HepG2 (cell line): Measurements from ENCODE around the gene RPS2. TPM values are rescaled to one million over a fixed set of nuclear protein-coding genes. Genes with fewer than 3 reads are reported as not detected.

Source experiments
- NONO ChIP-seq, 2 experiments: fragments of 450-650 bp in 1 of 2; sonication (generic) in 1 of 2; formaldehyde crosslinking in 1 of 2; IDR thresholded peaks in 1 of 2; conservative IDR thresholded peaks in 1 of 2; 2 replicates each; pipeline versions ENCODE4 v1.6.1 to v1.8.0; 2017 to 2022; ENCODE audit warnings: mild to moderate bottlenecking in 1 of 2, missing genetic modification reagents in 1 of 2, moderate library complexity in 1 of 2
- POLR2G ChIP-seq: fragments of 200-400 bp; formaldehyde crosslinking; IDR thresholded peaks from 2 replicates; pipeline ENCODE4 v1.6.1; 2018; ENCODE audit warnings: mild to moderate bottlenecking, low read depth, low read length, moderate library complexity
- polyA plus RNA-seq, 8 experiments: library from polyadenylated mRNA; depleted of rRNA in 3 of 8; stranded (reverse) in 7 of 8; unstranded in 1 of 8; fragments of >200 nt; fragmentation: Illumina TruSeq in 4 of 8; extraction: Trizol in 4 of 8; gene quantifications; 2 replicates each; pipeline versions ENCODE4 v1.2.1 to v1.2.3, GENCODE V29; 2011 to 2016; ENCODE audit warnings: low read depth in 4 of 8, missing spikeins in 1 of 8, mixed read lengths in 1 of 8; ENCODE audit not compliant: insufficient read depth in 1 of 8
- total RNA-seq, 5 experiments: library from RNA; depleted of rRNA; stranded (reverse); fragments of >200 nt; fragmentation: Illumina TruSeq; extraction: Trizol; gene quantifications; 2 replicates each; pipeline ENCODE4 v1.2.3, GENCODE V29; 2016; ENCODE audit warnings: low read depth in 1 of 5
- TF ChIP-seq, protein P1 (sequence below): sonication (generic); formaldehyde crosslinking; IDR thresholded peaks from 2 replicates; pipeline ENCODE4 v1.5.1; 2020; ENCODE audit warnings: mild to moderate bottlenecking, missing genetic modification reagents, borderline replicate concordance
- TF ChIP-seq, protein P2 (sequence below): sonication (generic); formaldehyde crosslinking; IDR thresholded peaks from 2 replicates; pipeline ENCODE4 v1.9.0; 2022; ENCODE audit warnings: missing genetic modification reagents, mild to moderate bottlenecking, borderline replicate concordance
- TF ChIP-seq, protein P3 (sequence below): sonication (generic); formaldehyde crosslinking; IDR thresholded peaks from 2 replicates; pipeline ENCODE4 v1.4.0; 2020; ENCODE audit warnings: missing genetic modification reagents
- TF ChIP-seq, protein P4 (sequence below): sonication (generic); formaldehyde crosslinking; IDR thresholded peaks from 2 replicates; pipeline ENCODE4 v1.4.0; 2020; ENCODE audit warnings: missing genetic modification reagents, borderline replicate concordance
- TF ChIP-seq, protein P5 (sequence below): sonication (generic); formaldehyde crosslinking; IDR thresholded peaks from 2 replicates; pipeline ENCODE4 v1.9.0; 2021; ENCODE audit warnings: missing genetic modification reagents, borderline replicate concordance
- TF ChIP-seq, protein P6 (sequence below): sonication (generic); formaldehyde crosslinking; IDR thresholded peaks from 2 replicates; pipeline ENCODE4 v1.4.0; 2020; ENCODE audit warnings: missing genetic modification reagents

Gene RPS2
- total and polyA plus RNA-seq, 2 of the 13 experiments (the other 11 are each of a cell fraction or from before 2014, with no cell fraction given) = 1,908 to 4,514 TPM

DNA sequence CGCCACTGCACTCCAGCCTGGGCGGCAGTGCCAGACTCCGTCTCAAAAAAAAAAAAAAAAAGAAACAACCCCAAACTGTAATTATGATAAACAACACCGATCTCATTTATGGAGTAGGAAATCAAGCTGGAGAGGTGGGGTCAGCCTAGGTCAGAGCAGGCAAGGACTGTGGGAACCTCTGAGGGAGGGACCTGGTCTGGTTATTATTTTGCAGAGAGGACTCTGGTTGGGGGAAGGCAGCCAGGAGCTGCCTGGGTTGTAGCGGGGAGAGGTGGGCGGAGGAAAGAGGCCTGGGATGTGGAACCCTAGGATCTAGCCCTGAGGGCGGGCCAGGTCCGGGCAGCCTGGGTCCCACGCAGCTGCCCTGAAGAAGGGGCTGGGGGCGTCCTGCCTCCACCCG lies 35.5 kb downstream of the RPS2 start (continued):
- TF ChIP-seq, protein P1, sequence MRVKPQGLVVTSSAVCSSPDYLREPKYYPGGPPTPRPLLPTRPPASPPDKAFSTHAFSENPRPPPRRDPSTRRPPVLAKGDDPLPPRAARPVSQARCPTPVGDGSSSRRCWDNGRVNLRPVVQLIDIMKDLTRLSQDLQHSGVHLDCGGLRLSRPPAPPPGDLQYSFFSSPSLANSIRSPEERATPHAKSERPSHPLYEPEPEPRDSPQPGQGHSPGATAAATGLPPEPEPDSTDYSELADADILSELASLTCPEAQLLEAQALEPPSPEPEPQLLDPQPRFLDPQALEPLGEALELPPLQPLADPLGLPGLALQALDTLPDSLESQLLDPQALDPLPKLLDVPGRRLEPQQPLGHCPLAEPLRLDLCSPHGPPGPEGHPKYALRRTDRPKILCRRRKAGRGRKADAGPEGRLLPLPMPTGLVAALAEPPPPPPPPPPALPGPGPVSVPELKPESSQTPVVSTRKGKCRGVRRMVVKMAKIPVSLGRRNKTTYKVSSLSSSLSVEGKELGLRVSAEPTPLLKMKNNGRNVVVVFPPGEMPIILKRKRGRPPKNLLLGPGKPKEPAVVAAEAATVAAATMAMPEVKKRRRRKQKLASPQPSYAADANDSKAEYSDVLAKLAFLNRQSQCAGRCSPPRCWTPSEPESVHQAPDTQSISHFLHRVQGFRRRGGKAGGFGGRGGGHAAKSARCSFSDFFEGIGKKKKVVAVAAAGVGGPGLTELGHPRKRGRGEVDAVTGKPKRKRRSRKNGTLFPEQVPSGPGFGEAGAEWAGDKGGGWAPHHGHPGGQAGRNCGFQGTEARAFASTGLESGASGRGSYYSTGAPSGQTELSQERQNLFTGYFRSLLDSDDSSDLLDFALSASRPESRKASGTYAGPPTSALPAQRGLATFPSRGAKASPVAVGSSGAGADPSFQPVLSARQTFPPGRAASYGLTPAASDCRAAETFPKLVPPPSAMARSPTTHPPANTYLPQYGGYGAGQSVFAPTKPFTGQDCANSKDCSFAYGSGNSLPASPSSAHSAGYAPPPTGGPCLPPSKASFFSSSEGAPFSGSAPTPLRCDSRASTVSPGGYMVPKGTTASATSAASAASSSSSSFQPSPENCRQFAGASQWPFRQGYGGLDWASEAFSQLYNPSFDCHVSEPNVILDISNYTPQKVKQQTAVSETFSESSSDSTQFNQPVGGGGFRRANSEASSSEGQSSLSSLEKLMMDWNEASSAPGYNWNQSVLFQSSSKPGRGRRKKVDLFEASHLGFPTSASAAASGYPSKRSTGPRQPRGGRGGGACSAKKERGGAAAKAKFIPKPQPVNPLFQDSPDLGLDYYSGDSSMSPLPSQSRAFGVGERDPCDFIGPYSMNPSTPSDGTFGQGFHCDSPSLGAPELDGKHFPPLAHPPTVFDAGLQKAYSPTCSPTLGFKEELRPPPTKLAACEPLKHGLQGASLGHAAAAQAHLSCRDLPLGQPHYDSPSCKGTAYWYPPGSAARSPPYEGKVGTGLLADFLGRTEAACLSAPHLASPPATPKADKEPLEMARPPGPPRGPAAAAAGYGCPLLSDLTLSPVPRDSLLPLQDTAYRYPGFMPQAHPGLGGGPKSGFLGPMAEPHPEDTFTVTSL (CRISPR knock-in tag) = no peak
- TF ChIP-seq, protein P2, sequence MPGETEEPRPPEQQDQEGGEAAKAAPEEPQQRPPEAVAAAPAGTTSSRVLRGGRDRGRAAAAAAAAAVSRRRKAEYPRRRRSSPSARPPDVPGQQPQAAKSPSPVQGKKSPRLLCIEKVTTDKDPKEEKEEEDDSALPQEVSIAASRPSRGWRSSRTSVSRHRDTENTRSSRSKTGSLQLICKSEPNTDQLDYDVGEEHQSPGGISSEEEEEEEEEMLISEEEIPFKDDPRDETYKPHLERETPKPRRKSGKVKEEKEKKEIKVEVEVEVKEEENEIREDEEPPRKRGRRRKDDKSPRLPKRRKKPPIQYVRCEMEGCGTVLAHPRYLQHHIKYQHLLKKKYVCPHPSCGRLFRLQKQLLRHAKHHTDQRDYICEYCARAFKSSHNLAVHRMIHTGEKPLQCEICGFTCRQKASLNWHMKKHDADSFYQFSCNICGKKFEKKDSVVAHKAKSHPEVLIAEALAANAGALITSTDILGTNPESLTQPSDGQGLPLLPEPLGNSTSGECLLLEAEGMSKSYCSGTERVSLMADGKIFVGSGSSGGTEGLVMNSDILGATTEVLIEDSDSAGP (CRISPR knock-in tag) = 0 out of 2 replicates have a peak, but pooled peaks have one; percentile 24
- TF ChIP-seq, protein P3, sequence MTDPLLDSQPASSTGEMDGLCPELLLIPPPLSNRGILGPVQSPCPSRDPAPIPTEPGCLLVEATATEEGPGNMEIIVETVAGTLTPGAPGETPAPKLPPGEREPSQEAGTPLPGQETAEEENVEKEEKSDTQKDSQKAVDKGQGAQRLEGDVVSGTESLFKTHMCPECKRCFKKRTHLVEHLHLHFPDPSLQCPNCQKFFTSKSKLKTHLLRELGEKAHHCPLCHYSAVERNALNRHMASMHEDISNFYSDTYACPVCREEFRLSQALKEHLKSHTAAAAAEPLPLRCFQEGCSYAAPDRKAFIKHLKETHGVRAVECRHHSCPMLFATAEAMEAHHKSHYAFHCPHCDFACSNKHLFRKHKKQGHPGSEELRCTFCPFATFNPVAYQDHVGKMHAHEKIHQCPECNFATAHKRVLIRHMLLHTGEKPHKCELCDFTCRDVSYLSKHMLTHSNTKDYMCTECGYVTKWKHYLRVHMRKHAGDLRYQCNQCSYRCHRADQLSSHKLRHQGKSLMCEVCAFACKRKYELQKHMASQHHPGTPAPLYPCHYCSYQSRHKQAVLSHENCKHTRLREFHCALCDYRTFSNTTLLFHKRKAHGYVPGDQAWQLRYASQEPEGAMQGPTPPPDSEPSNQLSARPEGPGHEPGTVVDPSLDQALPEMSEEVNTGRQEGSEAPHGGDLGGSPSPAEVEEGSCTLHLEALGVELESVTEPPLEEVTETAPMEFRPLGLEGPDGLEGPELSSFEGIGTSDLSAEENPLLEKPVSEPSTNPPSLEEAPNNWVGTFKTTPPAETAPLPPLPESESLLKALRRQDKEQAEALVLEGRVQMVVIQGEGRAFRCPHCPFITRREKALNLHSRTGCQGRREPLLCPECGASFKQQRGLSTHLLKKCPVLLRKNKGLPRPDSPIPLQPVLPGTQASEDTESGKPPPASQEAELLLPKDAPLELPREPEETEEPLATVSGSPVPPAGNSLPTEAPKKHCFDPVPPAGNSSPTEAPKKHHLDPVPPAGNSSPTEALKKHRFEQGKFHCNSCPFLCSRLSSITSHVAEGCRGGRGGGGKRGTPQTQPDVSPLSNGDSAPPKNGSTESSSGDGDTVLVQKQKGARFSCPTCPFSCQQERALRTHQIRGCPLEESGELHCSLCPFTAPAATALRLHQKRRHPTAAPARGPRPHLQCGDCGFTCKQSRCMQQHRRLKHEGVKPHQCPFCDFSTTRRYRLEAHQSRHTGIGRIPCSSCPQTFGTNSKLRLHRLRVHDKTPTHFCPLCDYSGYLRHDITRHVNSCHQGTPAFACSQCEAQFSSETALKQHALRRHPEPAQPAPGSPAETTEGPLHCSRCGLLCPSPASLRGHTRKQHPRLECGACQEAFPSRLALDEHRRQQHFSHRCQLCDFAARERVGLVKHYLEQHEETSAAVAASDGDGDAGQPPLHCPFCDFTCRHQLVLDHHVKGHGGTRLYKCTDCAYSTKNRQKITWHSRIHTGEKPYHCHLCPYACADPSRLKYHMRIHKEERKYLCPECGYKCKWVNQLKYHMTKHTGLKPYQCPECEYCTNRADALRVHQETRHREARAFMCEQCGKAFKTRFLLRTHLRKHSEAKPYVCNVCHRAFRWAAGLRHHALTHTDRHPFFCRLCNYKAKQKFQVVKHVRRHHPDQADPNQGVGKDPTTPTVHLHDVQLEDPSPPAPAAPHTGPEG (CRISPR knock-in tag) = no peak
- TF ChIP-seq, protein P4, sequence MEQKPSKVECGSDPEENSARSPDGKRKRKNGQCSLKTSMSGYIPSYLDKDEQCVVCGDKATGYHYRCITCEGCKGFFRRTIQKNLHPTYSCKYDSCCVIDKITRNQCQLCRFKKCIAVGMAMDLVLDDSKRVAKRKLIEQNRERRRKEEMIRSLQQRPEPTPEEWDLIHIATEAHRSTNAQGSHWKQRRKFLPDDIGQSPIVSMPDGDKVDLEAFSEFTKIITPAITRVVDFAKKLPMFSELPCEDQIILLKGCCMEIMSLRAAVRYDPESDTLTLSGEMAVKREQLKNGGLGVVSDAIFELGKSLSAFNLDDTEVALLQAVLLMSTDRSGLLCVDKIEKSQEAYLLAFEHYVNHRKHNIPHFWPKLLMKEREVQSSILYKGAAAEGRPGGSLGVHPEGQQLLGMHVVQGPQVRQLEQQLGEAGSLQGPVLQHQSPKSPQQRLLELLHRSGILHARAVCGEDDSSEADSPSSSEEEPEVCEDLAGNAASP (CRISPR knock-in tag) = peak; percentile 25; the same call in 1 of the 2 replicates
- TF ChIP-seq NONO (IDR thresholded peaks at IDR 0.05) = no peak
- TF ChIP-seq NONO (CRISPR knock-in tag; conservative IDR thresholded peaks at IDR 0.05) = no peak
- TF ChIP-seq, protein P5, sequence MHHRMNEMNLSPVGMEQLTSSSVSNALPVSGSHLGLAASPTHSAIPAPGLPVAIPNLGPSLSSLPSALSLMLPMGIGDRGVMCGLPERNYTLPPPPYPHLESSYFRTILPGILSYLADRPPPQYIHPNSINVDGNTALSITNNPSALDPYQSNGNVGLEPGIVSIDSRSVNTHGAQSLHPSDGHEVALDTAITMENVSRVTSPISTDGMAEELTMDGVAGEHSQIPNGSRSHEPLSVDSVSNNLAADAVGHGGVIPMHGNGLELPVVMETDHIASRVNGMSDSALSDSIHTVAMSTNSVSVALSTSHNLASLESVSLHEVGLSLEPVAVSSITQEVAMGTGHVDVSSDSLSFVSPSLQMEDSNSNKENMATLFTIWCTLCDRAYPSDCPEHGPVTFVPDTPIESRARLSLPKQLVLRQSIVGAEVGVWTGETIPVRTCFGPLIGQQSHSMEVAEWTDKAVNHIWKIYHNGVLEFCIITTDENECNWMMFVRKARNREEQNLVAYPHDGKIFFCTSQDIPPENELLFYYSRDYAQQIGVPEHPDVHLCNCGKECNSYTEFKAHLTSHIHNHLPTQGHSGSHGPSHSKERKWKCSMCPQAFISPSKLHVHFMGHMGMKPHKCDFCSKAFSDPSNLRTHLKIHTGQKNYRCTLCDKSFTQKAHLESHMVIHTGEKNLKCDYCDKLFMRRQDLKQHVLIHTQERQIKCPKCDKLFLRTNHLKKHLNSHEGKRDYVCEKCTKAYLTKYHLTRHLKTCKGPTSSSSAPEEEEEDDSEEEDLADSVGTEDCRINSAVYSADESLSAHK = no peak
- TF ChIP-seq POLR2G = no peak
- TF ChIP-seq, protein P6, sequence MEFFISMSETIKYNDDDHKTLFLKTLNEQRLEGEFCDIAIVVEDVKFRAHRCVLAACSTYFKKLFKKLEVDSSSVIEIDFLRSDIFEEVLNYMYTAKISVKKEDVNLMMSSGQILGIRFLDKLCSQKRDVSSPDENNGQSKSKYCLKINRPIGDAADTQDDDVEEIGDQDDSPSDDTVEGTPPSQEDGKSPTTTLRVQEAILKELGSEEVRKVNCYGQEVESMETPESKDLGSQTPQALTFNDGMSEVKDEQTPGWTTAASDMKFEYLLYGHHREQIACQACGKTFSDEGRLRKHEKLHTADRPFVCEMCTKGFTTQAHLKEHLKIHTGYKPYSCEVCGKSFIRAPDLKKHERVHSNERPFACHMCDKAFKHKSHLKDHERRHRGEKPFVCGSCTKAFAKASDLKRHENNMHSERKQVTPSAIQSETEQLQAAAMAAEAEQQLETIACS (CRISPR knock-in tag) = no peak
